IPS-18c (cell line): ENCODE data around the gene CDKAL1.

Experiments
- H3K4me3 ChIP-seq: 2 replicates; pipeline ENCODE4 v1.7.0; 2013; ENCODE audit warnings: low read depth, mild to moderate bottlenecking, low read length, moderate library complexity; ENCODE audit not compliant: insufficient read depth
- H3K9me3 ChIP-seq: one replicate; pipeline ENCODE4 v1.6.1; 2013; ENCODE audit warnings: mild to moderate bottlenecking, low read length, moderate library complexity; ENCODE audit not compliant: control insufficient read depth, insufficient read depth

The CDKAL1 gene

GRCh38 chr6:20979076-20979475 lies 444.8 kb downstream of the CDKAL1 start:
- Histone ChIP-seq H3K4me3 (no peak overlapping the region), H3K9me3 (no peaks in the 10 kb centered on the region)

GRCh38 chr6:20983961-20984360 lies 449.7 kb downstream of the CDKAL1 start:
- Histone ChIP-seq H3K9me3 (no peaks in the 10 kb centered on the region), H3K4me3 (no peak overlapping the region)

GRCh38 chr6:20985821-20986220 lies 451.6 kb downstream of the CDKAL1 start:
- H3K9me3 ChIP-seq = no peaks in the 10 kb centered on the region
- H3K4me3 ChIP-seq = no peak overlapping the region

- Histone ChIP-seq H3K9me3 (no peaks in the 10 kb centered on the region), H3K4me3 (no peak overlapping the region)
Observed at GRCh38 chr6:20991910-20992309, 457.7 kb downstream of the CDKAL1 start.

- H3K4me3 ChIP-seq = no peak overlapping the region
- no peaks in the 10 kb centered on the region for H3K9me3 ChIP-seq
Observed at GRCh38 chr6:20996099-20996498, 461.8 kb downstream of the CDKAL1 start.

GRCh38 chr6:20997143-20997769 lies 463.0 kb downstream of the CDKAL1 start:
- Histone ChIP-seq H3K9me3 (no peaks in the 10 kb centered on the region), H3K4me3 (no peak overlapping the region)

- no peak overlapping the region for H3K4me3 ChIP-seq
- H3K9me3 ChIP-seq = no peaks in the 10 kb centered on the region
Observed at GRCh38 chr6:20997770-20998147, 463.5 kb downstream of the CDKAL1 start.

- no peaks in the 10 kb centered on the region for H3K9me3 ChIP-seq
- no peak overlapping the region for H3K4me3 ChIP-seq
Observed at GRCh38 chr6:20998748-20999448, 464.6 kb downstream of the CDKAL1 start.

GRCh38 chr6:21000331-21000801 lies 466.1 kb downstream of the CDKAL1 start:
- no peaks in the 10 kb centered on the region for H3K9me3 ChIP-seq
- H3K4me3 ChIP-seq = no peak overlapping the region

- H3K4me3 ChIP-seq = no peak overlapping the region
- no peaks in the 10 kb centered on the region for H3K9me3 ChIP-seq
Observed at GRCh38 chr6:21001736-21002135, 467.5 kb downstream of the CDKAL1 start.

- H3K9me3 ChIP-seq = no peaks in the 10 kb centered on the region
- no peak overlapping the region for H3K4me3 ChIP-seq
Observed at GRCh38 chr6:21003780-21004541, 469.7 kb downstream of the CDKAL1 start.

GRCh38 chr6:21005816-21006570 lies 471.7 kb downstream of the CDKAL1 start:
- Histone ChIP-seq H3K4me3 (no peak overlapping the region), H3K9me3 (no peaks in the 10 kb centered on the region)

- Histone ChIP-seq H3K9me3 (peaks cover 2% of the 10 kb centered on the region), H3K4me3 (no peak overlapping the region)
Observed at GRCh38 chr6:21019614-21020013, 485.4 kb downstream of the CDKAL1 start.

- no peaks in the 10 kb centered on the region for H3K9me3 ChIP-seq
- no peak overlapping the region for H3K4me3 ChIP-seq
Observed at GRCh38 chr6:21022343-21023107, 488.3 kb downstream of the CDKAL1 start.

- H3K4me3 ChIP-seq = no peak overlapping the region
- no peaks in the 10 kb centered on the region for H3K9me3 ChIP-seq
Observed at GRCh38 chr6:21023210-21023609, 489.0 kb downstream of the CDKAL1 start.

- Histone ChIP-seq H3K4me3 (no peak overlapping the region), H3K9me3 (no peaks in the 10 kb centered on the region)
Observed at GRCh38 chr6:21024616-21025015, 490.4 kb downstream of the CDKAL1 start.
